ENCODE data around the gene MRPL14.

Gene MRPL14

DNA sequence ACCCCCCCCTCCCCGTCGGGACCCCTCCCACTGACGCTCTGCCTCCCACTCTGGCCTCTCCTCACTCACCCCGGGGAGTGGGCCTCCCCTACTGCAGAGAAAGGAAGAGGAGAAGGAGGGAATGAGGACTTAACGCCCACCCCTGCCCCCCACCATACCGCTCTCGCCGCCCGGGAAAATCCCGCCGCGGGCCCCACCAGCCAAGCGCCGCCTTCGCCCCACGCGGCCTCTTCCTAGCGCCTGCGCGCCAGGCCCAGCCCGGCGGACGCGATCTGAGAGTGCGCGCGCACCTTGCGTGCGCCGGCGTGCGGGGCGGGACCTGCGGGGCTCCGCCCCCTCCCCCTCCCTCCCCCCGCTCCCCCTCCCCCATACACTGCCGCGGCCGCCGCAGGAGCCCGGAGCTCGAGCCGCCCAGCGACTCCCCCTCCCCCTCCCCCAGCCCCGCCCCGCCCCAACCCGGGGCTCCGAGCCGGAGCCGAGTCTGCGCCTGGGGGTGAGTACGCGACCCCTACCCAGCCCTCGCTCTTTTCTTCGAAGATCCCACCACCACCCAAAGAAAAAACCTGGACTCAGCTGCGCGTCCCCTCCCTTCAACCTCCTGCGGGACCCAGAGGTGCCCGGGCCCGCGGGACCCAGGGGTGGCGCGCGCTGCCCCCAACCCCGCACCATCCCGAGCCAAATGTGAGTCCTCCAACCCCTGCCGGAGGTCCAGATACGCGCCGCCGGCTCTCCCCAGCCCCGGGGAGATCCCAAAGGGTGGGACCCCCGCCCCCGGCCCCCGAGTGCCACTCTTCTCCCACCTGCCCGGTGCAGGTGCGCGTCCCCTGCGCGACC is at the start of gene MRPL14, which contains the start of gene TMEM63B:
MRPL14 (minus strand) TSS at position 267 of the 834 bp plus-strand sequence. CDS start 10,841 bp downstream, outside the sequence.
TMEM63B (plus strand) TSS at position 369 of the 834 bp plus-strand sequence. CDS start 7,031 bp downstream, outside the sequence.
- Histone ChIP-seq H3K27me3 (ENCODE audit: control insufficient read depth, insufficient read depth, low read length) (no peaks in the 10 kb centered on the region), H3K9ac (ENCODE audit: low read length) (peak within 1 kb of the TSS; percentile 71), H3K4me3 (ENCODE audit: low read length) (peak within 1 kb of the TSS; percentile 84), H3K4me1 (ENCODE audit: control insufficient read depth, low read depth, low read length) (peaks cover 19% of the 10 kb centered on the region), H3K36me3 (ENCODE audit: control insufficient read depth, low read depth, low read length) (no peaks in the 10 kb centered on the region), H3K9me3 (ENCODE audit: control insufficient read depth, low read depth, low read length) (no peaks in the 10 kb centered on the region), H3K27ac (ENCODE audit: low read length) (no peak within 1 kb of the TSS)

- no peaks in the 10 kb centered on the region for H3K36me3 ChIP-seq (ENCODE audit: control insufficient read depth, low read depth, low read length)
- no peaks in the 10 kb centered on the region for H3K27me3 ChIP-seq (ENCODE audit: control insufficient read depth, insufficient read depth, low read length)
- no peaks in the 10 kb centered on the region for H3K9me3 ChIP-seq (ENCODE audit: control insufficient read depth, low read depth, low read length)
- peaks cover 3% of the 10 kb centered on the region for H3K4me1 ChIP-seq (ENCODE audit: control insufficient read depth, low read depth, low read length)
- H3K9ac ChIP-seq (ENCODE audit: low read length), result no peak overlapping the region
- H3K4me3 ChIP-seq (ENCODE audit: low read length), result no peak overlapping the region
- H3K27ac ChIP-seq (ENCODE audit: low read length), result no peak overlapping the region
Observed at GRCh38 chr6:44176130-44176761, 49.0 kb upstream of the MRPL14 start.

GRCh38 chr6:44172731-44173500 is 45.7 kb upstream of the MRPL14 start:
- Histone ChIP-seq H3K36me3 (ENCODE audit: control insufficient read depth, low read depth, low read length) (no peaks in the 10 kb centered on the region), H3K27ac (ENCODE audit: low read length) (no peak overlapping the region), H3K4me1 (ENCODE audit: control insufficient read depth, low read depth, low read length) (peaks cover 3% of the 10 kb centered on the region), H3K9ac (ENCODE audit: low read length) (no peak overlapping the region), H3K9me3 (ENCODE audit: control insufficient read depth, low read depth, low read length) (no peaks in the 10 kb centered on the region), H3K27me3 (ENCODE audit: control insufficient read depth, insufficient read depth, low read length) (no peaks in the 10 kb centered on the region), H3K4me3 (ENCODE audit: low read length) (no peak overlapping the region)

- no peaks in the 10 kb centered on the region for H3K36me3 ChIP-seq (ENCODE audit: control insufficient read depth, low read depth, low read length)
Observed at GRCh38 chr6:44171899-44172546, 44.8 kb upstream of the MRPL14 start.

DNA sequence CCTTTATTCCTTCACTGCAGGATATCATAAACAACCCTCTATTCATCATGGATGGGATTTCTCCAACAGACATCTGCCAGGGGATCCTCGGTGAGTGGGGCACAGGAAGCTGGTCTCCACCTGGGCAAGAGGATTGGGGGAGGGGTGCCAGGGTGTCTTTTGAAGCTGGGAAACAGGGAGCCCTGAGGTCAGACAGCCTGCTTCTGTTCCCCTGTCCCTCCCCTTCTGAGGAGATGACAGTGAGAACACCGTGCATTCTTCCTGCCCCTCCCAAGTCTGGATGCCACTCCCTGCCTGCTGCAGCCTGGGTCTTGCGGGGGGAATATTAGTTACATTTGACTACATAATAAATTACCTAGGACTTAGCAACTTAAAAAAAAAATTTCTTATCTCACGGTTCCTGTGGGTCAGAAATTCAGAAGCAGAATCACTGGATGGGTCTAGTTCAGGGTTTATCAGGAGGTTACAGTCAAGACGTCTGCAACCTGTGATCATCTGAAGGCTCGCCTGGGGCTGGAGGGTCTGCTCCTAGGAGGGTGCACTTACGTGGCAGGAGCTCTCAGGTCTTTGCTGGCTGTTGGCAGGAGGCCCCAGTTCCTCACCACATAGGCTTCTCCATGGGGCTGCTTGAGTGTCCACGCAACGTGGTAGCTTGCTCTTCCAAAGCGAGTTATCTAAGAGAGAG is 42.8 kb upstream of the MRPL14 start:
- H3K36me3 ChIP-seq (ENCODE audit: control insufficient read depth, low read depth, low read length), result no peaks in the 10 kb centered on the region
- no peaks in the 10 kb centered on the region for H3K9me3 ChIP-seq (ENCODE audit: control insufficient read depth, low read depth, low read length)
- no peak overlapping the region for H3K9ac ChIP-seq (ENCODE audit: low read length)
- H3K4me1 ChIP-seq (ENCODE audit: control insufficient read depth, low read depth, low read length), result peaks cover 7% of the 10 kb centered on the region
- H3K27ac ChIP-seq (ENCODE audit: low read length), result no peak overlapping the region
- H3K27me3 ChIP-seq (ENCODE audit: control insufficient read depth, insufficient read depth, low read length), result no peaks in the 10 kb centered on the region
- no peak overlapping the region for H3K4me3 ChIP-seq (ENCODE audit: low read length)

More at GRCh38 chr6:44171899-44172546, 44.8 kb upstream of the MRPL14 start:
- H3K27ac ChIP-seq (ENCODE audit: low read length), result no peak overlapping the region
- H3K4me3 ChIP-seq (ENCODE audit: low read length), result no peak overlapping the region
- H3K9me3 ChIP-seq (ENCODE audit: control insufficient read depth, low read depth, low read length), result no peaks in the 10 kb centered on the region
- H3K27me3 ChIP-seq (ENCODE audit: control insufficient read depth, insufficient read depth, low read length), result no peaks in the 10 kb centered on the region
- no peak overlapping the region for H3K9ac ChIP-seq (ENCODE audit: low read length)
- H3K4me1 ChIP-seq (ENCODE audit: control insufficient read depth, low read depth, low read length), result peaks cover 4% of the 10 kb centered on the region

- Histone ChIP-seq H3K4me1 (ENCODE audit: control insufficient read depth, low read depth, low read length) (peaks cover 9% of the 10 kb centered on the region), H3K4me3 (ENCODE audit: low read length) (no peak overlapping the region), H3K9me3 (ENCODE audit: control insufficient read depth, low read depth, low read length) (no peaks in the 10 kb centered on the region), H3K36me3 (ENCODE audit: control insufficient read depth, low read depth, low read length) (no peaks in the 10 kb centered on the region), H3K9ac (ENCODE audit: low read length) (no peak overlapping the region), H3K27ac (ENCODE audit: low read length) (no peak overlapping the region), H3K27me3 (ENCODE audit: control insufficient read depth, insufficient read depth, low read length) (no peaks in the 10 kb centered on the region)
Observed at GRCh38 chr6:44169154-44169553, 41.9 kb upstream of the MRPL14 start.

DNA sequence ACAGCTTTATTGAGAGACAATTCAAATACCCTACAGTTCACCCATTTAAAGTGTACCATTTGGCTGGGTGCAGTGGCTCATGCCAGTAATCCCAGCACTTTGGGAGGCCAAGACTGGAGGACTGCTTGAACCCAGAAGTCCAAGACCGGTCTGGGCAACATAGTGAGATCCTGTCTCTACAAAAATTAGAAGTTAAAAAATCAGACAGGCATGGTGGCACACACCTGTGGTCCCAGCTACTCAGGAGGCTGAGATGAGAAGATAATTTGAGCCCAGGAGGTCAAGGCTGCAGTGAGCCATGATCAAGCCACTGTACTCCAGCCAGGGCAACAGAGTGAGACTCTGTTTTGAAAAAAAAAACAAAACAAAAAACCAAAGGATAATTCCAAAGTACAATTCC is 40.3 kb upstream of the MRPL14 start:
- Histone ChIP-seq H3K27ac (ENCODE audit: low read length) (no peak overlapping the region), H3K36me3 (ENCODE audit: control insufficient read depth, low read depth, low read length) (no peaks in the 10 kb centered on the region), H3K4me1 (ENCODE audit: control insufficient read depth, low read depth, low read length) (peaks cover 5% of the 10 kb centered on the region), H3K9ac (ENCODE audit: low read length) (no peak overlapping the region), H3K4me3 (ENCODE audit: low read length) (no peak overlapping the region), H3K27me3 (ENCODE audit: control insufficient read depth, insufficient read depth, low read length) (no peaks in the 10 kb centered on the region), H3K9me3 (ENCODE audit: control insufficient read depth, low read depth, low read length) (no peaks in the 10 kb centered on the region)

DNA sequence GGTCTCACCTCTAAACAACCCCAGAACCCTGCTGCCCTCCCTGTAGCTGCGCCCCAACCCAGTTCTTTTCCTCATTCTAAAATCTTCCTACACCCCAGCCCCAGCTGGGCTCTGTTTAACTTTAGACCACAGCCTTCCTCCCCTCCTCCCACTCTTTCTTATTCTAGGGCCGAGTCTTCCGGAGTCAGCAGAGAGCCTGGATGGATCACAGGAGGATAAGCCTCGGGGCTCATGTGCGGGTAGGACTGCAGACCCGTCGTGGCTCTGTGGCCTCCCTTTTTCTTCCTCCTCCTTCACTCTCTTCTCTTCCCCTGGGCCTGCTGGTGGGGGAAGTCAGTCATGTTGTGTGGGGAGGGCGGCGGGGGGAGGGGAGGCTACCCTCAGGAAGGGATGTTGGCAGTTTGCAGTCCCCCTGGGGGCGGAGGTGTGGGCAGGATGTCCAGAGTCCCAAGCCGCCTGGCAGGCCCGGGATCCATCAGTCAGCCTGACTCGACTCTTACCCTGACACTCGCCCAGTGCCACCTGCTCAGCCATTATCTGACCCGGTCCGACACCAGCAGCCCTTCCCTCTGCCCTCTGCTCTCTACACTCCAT is 39.4 kb upstream of the MRPL14 start:
- no peaks in the 10 kb centered on the region for H3K36me3 ChIP-seq (ENCODE audit: control insufficient read depth, low read depth, low read length)
- H3K4me3 ChIP-seq (ENCODE audit: low read length), result no peak overlapping the region
- H3K9ac ChIP-seq (ENCODE audit: low read length), result no peak overlapping the region
- H3K4me1 ChIP-seq (ENCODE audit: control insufficient read depth, low read depth, low read length), result peaks cover 5% of the 10 kb centered on the region
- no peaks in the 10 kb centered on the region for H3K9me3 ChIP-seq (ENCODE audit: control insufficient read depth, low read depth, low read length)
- no peak overlapping the region for H3K27ac ChIP-seq (ENCODE audit: low read length)
- no peaks in the 10 kb centered on the region for H3K27me3 ChIP-seq (ENCODE audit: control insufficient read depth, insufficient read depth, low read length)

GRCh38 chr6:44166116-44166515 is 38.9 kb upstream of the MRPL14 start:
- Histone ChIP-seq H3K9ac (ENCODE audit: low read length) (no peak overlapping the region), H3K27me3 (ENCODE audit: control insufficient read depth, insufficient read depth, low read length) (no peaks in the 10 kb centered on the region), H3K9me3 (ENCODE audit: control insufficient read depth, low read depth, low read length) (no peaks in the 10 kb centered on the region), H3K36me3 (ENCODE audit: control insufficient read depth, low read depth, low read length) (no peaks in the 10 kb centered on the region), H3K27ac (ENCODE audit: low read length) (no peak overlapping the region), H3K4me3 (ENCODE audit: low read length) (no peak overlapping the region), H3K4me1 (ENCODE audit: control insufficient read depth, low read depth, low read length) (peaks cover 5% of the 10 kb centered on the region)

GRCh38 chr6:44162876-44163625 is 35.8 kb upstream of the MRPL14 start:
- Histone ChIP-seq H3K36me3 (ENCODE audit: control insufficient read depth, low read depth, low read length) (no peaks in the 10 kb centered on the region), H3K27me3 (ENCODE audit: control insufficient read depth, insufficient read depth, low read length) (no peaks in the 10 kb centered on the region), H3K27ac (ENCODE audit: low read length) (no peak overlapping the region), H3K9me3 (ENCODE audit: control insufficient read depth, low read depth, low read length) (no peaks in the 10 kb centered on the region), H3K4me3 (ENCODE audit: low read length) (no peak overlapping the region), H3K9ac (ENCODE audit: low read length) (no peak overlapping the region), H3K4me1 (ENCODE audit: control insufficient read depth, low read depth, low read length) (peaks cover 5% of the 10 kb centered on the region)
